ENCODE data around the gene SMOC2.

- no peak for TF ChIP-seq POLR2A (IDR thresholded peaks at IDR 0.05)
- no peak for TF ChIP-seq CTCF (IDR thresholded peaks at IDR 0.05)
Observed at GRCh38 chr6:168634541-168635328, 193.8 kb downstream of the SMOC2 start.

Measured in Peyer's patch (tissue), 4 donors.